K562 (cell line): ENCODE results near the gene ASIC3. TPM values are rescaled to one million over a fixed set of nuclear protein-coding genes. Genes with fewer than 3 reads are reported as not detected.

Experiments
- ATAC-seq: fragments of 200-7000 bp; cut with Tn5 transposase; 3 replicates; pipeline ENCODE4 v1.9.1; 2020; ENCODE audit warnings: moderate library complexity
- BruUV-seq: library from RNA; stranded (reverse); fragments of 400-500 nt; replicated peaks from 2 replicates; lab custom pipeline; 2021; lab: Mats Ljungman, UMichigan
- CTCF ChIA-PET: fragments of 300-600 bp; formaldehyde crosslinking; extraction: SDS; loops from one replicate; lab custom pipeline; 2021; ENCODE audit warnings: low intra/inter-chr PET ratio; lab: Yijun Ruan, JAX
- POLR2A ChIA-PET: fragments of 300-600, 350-650 bp; sonication (Branson Sonifier 250); formaldehyde crosslinking; extraction: SDS; loops from one replicate; lab custom pipeline; 2021; ENCODE audit warnings: antibody characterized with exemption, inconsistent platforms; lab: Yijun Ruan, JAX
- DNase-seq, 4 experiments: peaks; one replicate each; pipeline versions ENCODE4 v3.0.0 to v3.0.0-alpha.2; 2011 to 2018; ENCODE audit warnings: low spot score in 3 of 4, mixed read lengths in 3 of 4; ENCODE audit errors: extremely low read depth in 1 of 4
- FAIRE-seq: peaks from 2 replicates; lab custom pipeline; 2011; peaks lifted over from hg19 to GRCh38; lab: Jason Lieb, UNC
- H2AFZ ChIP-seq: 2 replicates; pipeline ENCODE4 v1.6.0; 2011; ENCODE audit warnings: low read depth, low read length, control low read depth, inconsistent platforms
- H3K27ac ChIP-seq: fragments of 200-600 bp; 3 replicates; pipeline ENCODE4 v1.8.0; 2011; ENCODE audit warnings: low read depth, mild to moderate bottlenecking, control low read depth, inconsistent platforms, low read length, moderate library complexity, mixed read lengths; ENCODE audit errors: extremely low read depth
- H3K27me3 ChIP-seq, 2 experiments: fragments of 300-600 bp in 1 of 2; 2 replicates in 1 of 2; 3 replicates in 1 of 2; pipeline versions ENCODE4 v1.6.0 to v1.8.0; 2011; ENCODE audit warnings: inconsistent platforms in 2 of 2, low read length in 2 of 2, mild to moderate bottlenecking in 1 of 2, mixed read lengths in 1 of 2, moderate library complexity in 1 of 2; ENCODE audit not compliant: control insufficient read depth in 2 of 2, insufficient read depth in 2 of 2
- H3K36me3 ChIP-seq: fragments of 300-600 bp; 3 replicates; pipeline ENCODE4 v1.8.0; 2011; ENCODE audit warnings: mild to moderate bottlenecking, low read length, inconsistent platforms; ENCODE audit not compliant: control insufficient read depth, insufficient read depth
- H3K4me1 ChIP-seq, 2 experiments: fragments of 200-600 bp in 1 of 2; replicated peaks in 1 of 2; 2 replicates in 1 of 2; 3 replicates in 1 of 2; pipeline versions ENCODE4 v1.5.1 to v1.8.0; 2011; ENCODE audit warnings: inconsistent platforms in 2 of 2, low read length in 2 of 2, mild to moderate bottlenecking in 1 of 2, mixed read lengths in 1 of 2, moderate library complexity in 1 of 2; ENCODE audit not compliant: control insufficient read depth in 2 of 2, insufficient read depth in 2 of 2
- H3K4me2 ChIP-seq: 2 replicates; pipeline ENCODE4 v1.6.1; 2011; ENCODE audit warnings: low read length, control low read depth, inconsistent platforms, mixed read lengths; ENCODE audit not compliant: insufficient read depth
- H3K4me3 ChIP-seq: fragments of 200-600 bp; sonication (generic), shearing (Covaris generic); 2 replicates; pipeline ENCODE4 v1.5.1; 2016; ENCODE audit warnings: control low read depth, inconsistent platforms
- H3K79me2 ChIP-seq: fragments of 200-600 bp; 3 replicates; pipeline ENCODE4 v1.8.0; 2011; ENCODE audit warnings: low read length, inconsistent platforms; ENCODE audit not compliant: control insufficient read depth, insufficient read depth
- H3K9ac ChIP-seq, 2 experiments: 2 replicates each; pipeline versions ENCODE4 v1.6.0 to v1.6.1; 2011; ENCODE audit warnings: low read depth in 2 of 2, low read length in 2 of 2, control low read depth in 1 of 2, inconsistent platforms in 1 of 2, mild to moderate bottlenecking in 1 of 2, mixed read lengths in 1 of 2; ENCODE audit not compliant: insufficient read depth in 1 of 2
- H3K9me1 ChIP-seq: one replicate; pipeline ENCODE4 v1.6.0; 2011; ENCODE audit warnings: inconsistent platforms, mild to moderate bottlenecking, low read length, moderate library complexity; ENCODE audit not compliant: control insufficient read depth, insufficient read depth
- H3K9me3 ChIP-seq: replicated peaks from 2 replicates; pipeline ENCODE4 v1.5.1; 2011; ENCODE audit warnings: low read depth, low read length, inconsistent platforms; ENCODE audit not compliant: control insufficient read depth, insufficient read depth
- H4K20me1 ChIP-seq: replicated peaks from 2 replicates; pipeline ENCODE4 v1.6.1; 2011; ENCODE audit warnings: low read length, inconsistent platforms, mixed read lengths; ENCODE audit not compliant: control insufficient read depth, insufficient read depth
- BRCA1 ChIP-seq, 2 experiments: fragments of 450-650 bp in 1 of 2; sonication (generic) in 1 of 2; formaldehyde crosslinking in 1 of 2; IDR thresholded peaks; 2 replicates each; pipeline versions ENCODE4 v1.5.0 to v1.6.1; 2017 to 2020; ENCODE audit warnings: mild to moderate bottlenecking in 1 of 2, missing genetic modification reagents in 1 of 2
- HDAC1 ChIP-seq, 2 experiments: fragments of 450-650 bp; IDR thresholded peaks; 2 replicates each; pipeline ENCODE4 v1.6.1; 2016 to 2017; ENCODE audit warnings: inconsistent platforms in 1 of 2, mild to moderate bottlenecking in 1 of 2, moderate library complexity in 1 of 2
- MYBL2 ChIP-seq, 2 experiments: fragments of 450-650 bp in 1 of 2; sonication (generic) in 1 of 2; formaldehyde crosslinking in 1 of 2; IDR thresholded peaks; 2 replicates each; pipeline versions ENCODE4 v1.6.1 to v1.8.1; 2017 to 2022; ENCODE audit warnings: borderline replicate concordance in 1 of 2, inconsistent platforms in 1 of 2, low read depth in 1 of 2, mild to moderate bottlenecking in 1 of 2, missing genetic modification reagents in 1 of 2, moderate library complexity in 1 of 2
- PRPF4 ChIP-seq: fragments of 200-400 bp; formaldehyde crosslinking; IDR thresholded peaks from one replicate; pipeline ENCODE4 v1.6.1; 2017; ENCODE audit warnings: low read length, low read depth, mild to moderate bottlenecking; ENCODE audit not compliant: insufficient read depth, poor library complexity, severe bottlenecking
- RBFOX2 ChIP-seq: fragments of 200-400 bp; formaldehyde crosslinking; IDR thresholded peaks from 2 replicates; pipeline ENCODE4 v1.6.1; 2017; ENCODE audit warnings: low read depth, mild to moderate bottlenecking, low read length, moderate library complexity
- SAFB ChIP-seq: fragments of 200-400 bp; formaldehyde crosslinking; IDR thresholded peaks from 2 replicates; pipeline ENCODE4 v1.6.1; 2017; ENCODE audit warnings: low read depth, low read length, borderline replicate concordance
- THRA ChIP-seq: fragments of 450-650 bp; IDR thresholded peaks from 2 replicates; pipeline ENCODE4 v1.6.1; 2017; ENCODE audit warnings: mild to moderate bottlenecking, moderate library complexity
- ZNF3 ChIP-seq: fragments of 250-450 bp; sonication (Bioruptor Pico); IDR thresholded peaks from 2 replicates; pipeline ENCODE4 v1.5.0; 2021; ENCODE audit warnings: mild to moderate bottlenecking, moderate library complexity
- ZNF584 ChIP-seq: fragments of 200-800 bp; sonication (Bioruptor generic); IDR thresholded peaks from 2 replicates; pipeline ENCODE4 v1.6.1; 2016; ENCODE audit warnings: low read depth, mild to moderate bottlenecking, missing genetic modification characterization, missing compliant biosample characterization
- WGBS: fragments of 100-300 bp; shearing (Covaris generic); methylation state at CpG from one replicate; pipeline ENCODE4 v1.1.6; 2016; ENCODE audit warnings: low coverage, mixed read lengths; ENCODE audit not compliant: insufficient coverage; ENCODE audit errors: missing lambda C conversion rate; 5-methylcytosine and 5-hydroxymethylcytosine counted together
- in situ Hi-C: fragments of 300-500 bp; cut with MboI; formaldehyde crosslinking; loops from 4 replicates; pipeline ENCODE4 v1.15.0; 2018; ENCODE audit warnings: inconsistent platforms, mixed read lengths
- intact Hi-C: fragments of 100-400 bp; cut with micrococcal nuclease; formaldehyde crosslinking; loops from 2 replicates; pipeline ENCODE4 v1.14.2; 2022
- polyA plus RNA-seq, 8 experiments: library from polyadenylated mRNA; depleted of rRNA in 4 of 8; stranded (reverse) in 5 of 8; unstranded in 3 of 8; fragments of >200 nt; fragmentation: Nextera tagmentation in 2 of 8; fragmentation: Illumina TruSeq in 1 of 8; extraction: Ambion mirVana in 2 of 8; extraction: Trizol in 1 of 8; gene quantifications; 2 replicates each; pipeline versions ENCODE4 v1.2.1 to v1.2.3, GENCODE V29; 2011 to 2014; ENCODE audit warnings: inconsistent platforms in 1 of 8, missing spikeins in 1 of 8
- total RNA-seq, 7 experiments: library from RNA; depleted of rRNA in 6 of 7; stranded (reverse); fragments of >200 nt in 6 of 7; fragmentation: Illumina TruSeq in 2 of 7; extraction: Trizol in 2 of 7; gene quantifications; 2 replicates each; pipeline versions ENCODE4 v1.2.1 to v1.2.3, GENCODE V29; 2011 to 2021; ENCODE audit warnings: low replicate concordance in 1 of 7

Gene ASIC3
- total and polyA plus RNA-seq, 9 of the 15 experiments (the other 6 are each of a cell fraction or from before 2014, with no cell fraction given), result 0.11 to 5.0 (median 0.87) TPM

DNA sequence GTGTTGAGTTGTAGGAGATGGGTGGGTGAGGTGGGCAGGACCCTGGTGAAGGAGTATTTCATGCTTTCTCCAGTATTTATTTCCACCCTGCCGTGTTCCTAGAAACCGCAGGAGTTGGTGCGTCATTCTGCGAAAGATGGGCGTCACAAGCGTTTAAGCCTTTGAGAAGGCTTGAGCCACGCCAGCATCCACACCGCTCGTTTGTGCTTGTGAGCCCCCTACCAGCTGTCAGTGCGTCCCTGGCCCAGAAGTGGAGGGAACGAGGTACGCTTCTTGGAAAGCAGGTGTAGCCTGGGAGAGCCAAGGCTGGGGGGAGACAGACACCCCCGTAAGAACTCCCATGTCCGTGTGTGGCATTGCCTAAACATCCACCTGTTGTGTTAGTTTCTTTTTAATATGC lies 43.7 kb downstream of the ASIC3 start:
- in situ Hi-C loops, result no loop called here

DNA sequence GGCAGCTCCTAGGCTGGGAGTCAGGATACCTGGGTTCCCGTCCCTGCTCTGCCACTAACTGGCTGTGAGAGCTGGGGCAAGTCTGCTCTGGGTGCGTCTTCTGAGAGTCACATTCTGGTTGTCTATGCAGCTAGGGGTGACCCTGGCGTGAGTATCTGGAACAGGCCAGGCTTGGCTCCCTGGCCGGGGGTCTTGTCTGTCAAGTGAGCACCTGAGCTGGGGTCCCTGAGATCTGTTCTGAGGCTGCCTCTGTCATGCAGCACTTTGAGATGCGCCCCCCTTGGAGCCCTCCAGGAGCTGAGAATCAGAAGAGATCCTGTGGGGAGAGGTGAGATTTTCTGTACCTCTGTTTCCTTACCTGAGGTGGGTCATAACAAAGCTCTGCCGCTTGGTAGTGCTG lies 45.4 kb downstream of the ASIC3 start:
- POLR2A ChIA-PET, result interaction anchor here (0.9 to 4.4 kb wide), 6 partner anchors 10 to 144 kb away, joined by 3 to 31 read pairs (median 4); partner anchors contain the start of gene ASIC3
- in situ Hi-C loops, result no loop called here
- BruUV-seq, result no TSS peak
- Histone ChIP-seq H3K27ac (no peak overlapping the region), H3K4me3 (no peak overlapping the region), H3K9me3 (no peaks in the 10 kb centered on the region), H3K4me1 (peaks cover 9 to 34% of the 10 kb centered on the region in 2 experiments; a peak in 4 of 5 replicates), H3K79me2 (peaks cover 97% of the 10 kb centered on the region), H3K9ac (peak overlapping the region in 1 of 2 experiments; percentile 56; a peak in 2 of 4 replicates), H3K36me3 (peaks cover 85% of the 10 kb centered on the region; the same call in 2 of the 3 replicates), H4K20me1 (peaks cover 47% of the 10 kb centered on the region), H3K9me1 (peaks cover 9% of the 10 kb centered on the region), H3K4me2 (no peak overlapping the region), H3K27me3 (no peaks in the 10 kb centered on the region), H2AFZ (no peak overlapping the region)
- CTCF ChIA-PET, result no interaction called here
- no peak for TF ChIP-seq HDAC1 (IDR thresholded peaks at IDR 0.05)
- no peak for TF ChIP-seq THRA
- no peak for TF ChIP-seq MYBL2 (IDR thresholded peaks at IDR 0.05; ENCODE audit: low read depth)
- no peak for TF ChIP-seq MYBL2 (CRISPR knock-in tag; IDR thresholded peaks at IDR 0.05; ENCODE audit: borderline replicate concordance)
- no peak for TF ChIP-seq ZNF584
- ATAC-seq (no peak), FAIRE-seq (no peak), DNase-seq (no peak)
- intact Hi-C loops, result loop anchor here (10.0 kb wide), 1 partner anchor 309 kb away; no protein-coding TSS in a partner anchor
- 92% methylated on average over 6 of the region's 6 CpGs for WGBS

More for the DNA sequence above, 43.7 kb downstream of the ASIC3 start:
- Histone ChIP-seq H3K9me3 (no peaks in the 10 kb centered on the region), H3K27ac (no peak overlapping the region), H3K9me1 (peaks cover 9% of the 10 kb centered on the region)
- no peak for ATAC-seq
- CTCF ChIA-PET, result interaction anchor here (2.2 kb wide), 1 partner anchor 19 kb away, joined by 7 read pairs; no protein-coding TSS in a partner anchor
- BruUV-seq, result no TSS peak
- FAIRE-seq, result no peak
- TF ChIP-seq ZNF3, result no peak
- TF ChIP-seq PRPF4, result no peak
- TF ChIP-seq BRCA1 (IDR thresholded peaks at IDR 0.05), result no peak
- TF ChIP-seq BRCA1 (CRISPR knock-in tag; IDR thresholded peaks at IDR 0.05), result no peak
- no peak for TF ChIP-seq SAFB
- TF ChIP-seq RBFOX2, result 0 out of 2 replicates have a peak, but pooled peaks have one; percentile 25
- TF ChIP-seq, all 486 proteins: peak for 1
- Histone ChIP-seq H2AFZ (no peak overlapping the region), H3K4me1 (peaks cover 21 to 52% of the 10 kb centered on the region in 2 experiments), H3K27me3 (no peaks in the 10 kb centered on the region), H3K4me3 (no peak overlapping the region), H3K4me2 (no peak overlapping the region), H4K20me1 (peaks cover 60% of the 10 kb centered on the region), H3K79me2 (peaks cover 97% of the 10 kb centered on the region), H3K9ac (0 out of 4 replicates have a peak overlapping the region, but pooled peaks of 1 of the 2 experiments have one; percentile 18), H3K36me3 (peaks cover 85% of the 10 kb centered on the region; the same call in 2 of the 3 replicates)
- WGBS, result 90% methylated on average over 14 of the region's 14 CpGs
- intact Hi-C loops, result loop anchor here (2.0 to 10.0 kb wide), 2 partner anchors 17 to 307 kb away; no protein-coding TSS in a partner anchor
- no peak for DNase-seq
- POLR2A ChIA-PET, result interaction anchor here (1.4 to 4.4 kb wide), 3 partner anchors 9 to 14 kb away, joined by 3 to 31 read pairs (median 6); partner anchors contain the start of gene TMUB1
